SJCRH30 (cell line): ENCODE results near the gene BBS2. TPM values are rescaled to one million over a fixed set of nuclear protein-coding genes. Genes with fewer than 3 reads are reported as not detected.

Source experiments
- DNase-seq, 2 experiments: peaks; one replicate each; pipeline ENCODE4 v3.0.0-alpha.2; 2015 to 2020
- H3K27ac ChIP-seq: fragments of 250-450 bp; sonication (Bioruptor Pico); 2 replicates; pipeline ENCODE4 v1.5.1; 2020; ENCODE audit warnings: mild to moderate bottlenecking, moderate library complexity
- H3K27me3 ChIP-seq: fragments of 250-450 bp; sonication (Bioruptor Pico); 2 replicates; pipeline ENCODE4 v1.5.1; 2020; ENCODE audit warnings: mild to moderate bottlenecking, moderate library complexity
- H3K36me3 ChIP-seq: fragments of 250-450 bp; sonication (Bioruptor Pico); 2 replicates; pipeline ENCODE4 v1.5.1; 2020; ENCODE audit warnings: mild to moderate bottlenecking, moderate library complexity
- H3K4me1 ChIP-seq: fragments of 250-450 bp; sonication (Bioruptor Pico); 2 replicates; pipeline ENCODE4 v1.5.1; 2020; ENCODE audit warnings: mild to moderate bottlenecking, moderate library complexity
- H3K4me3 ChIP-seq: fragments of 250-450 bp; sonication (Bioruptor Pico); 2 replicates; pipeline ENCODE4 v1.5.1; 2020; ENCODE audit warnings: mild to moderate bottlenecking, moderate library complexity
- H3K9me3 ChIP-seq: fragments of 250-450 bp; sonication (Bioruptor Pico); replicated peaks from 2 replicates; pipeline ENCODE4 v1.5.1; 2020; ENCODE audit warnings: mild to moderate bottlenecking, moderate library complexity
- total RNA-seq: library from RNA; depleted of rRNA; stranded (reverse); fragments of >200 nt; shearing (Covaris generic); gene quantifications from 2 replicates; pipeline ENCODE4 v1.2.3, GENCODE V29; 2014

BBS2 gene
- total RNA-seq, 1 experiment from 2014 or later = 11.7 TPM

- Histone ChIP-seq H3K27me3 (no peaks in the 10 kb centered on the region), H3K9me3 (no peaks in the 10 kb centered on the region), H3K4me1 (no peaks in the 10 kb centered on the region), H3K36me3 (peaks cover 87% of the 10 kb centered on the region), H3K4me3 (no peak overlapping the region), H3K27ac (no peak overlapping the region)
- DNase-seq = no peak
Measured at GRCh38 chr16:56475201-56475600, 44.6 kb downstream of the BBS2 start.

GRCh38 chr16:56470666-56471065 lies 49.2 kb downstream of the BBS2 start:
- no peak for DNase-seq
- H3K27me3 ChIP-seq = no peaks in the 10 kb centered on the region
- H3K27ac ChIP-seq = no peak overlapping the region
- H3K4me3 ChIP-seq = no peak overlapping the region
- no peaks in the 10 kb centered on the region for H3K9me3 ChIP-seq
- H3K4me1 ChIP-seq = no peaks in the 10 kb centered on the region
- peaks cover 88% of the 10 kb centered on the region for H3K36me3 ChIP-seq

- peaks cover 88% of the 10 kb centered on the region for H3K36me3 ChIP-seq
- no peaks in the 10 kb centered on the region for H3K27me3 ChIP-seq
- H3K4me3 ChIP-seq = no peak overlapping the region
- no peaks in the 10 kb centered on the region for H3K4me1 ChIP-seq
- no peak overlapping the region for H3K27ac ChIP-seq
- no peak for DNase-seq
- H3K9me3 ChIP-seq = no peaks in the 10 kb centered on the region
Measured at GRCh38 chr16:56470232-56470631, 49.6 kb downstream of the BBS2 start.

- no peak overlapping the region for H3K27ac ChIP-seq
- H3K9me3 ChIP-seq = no peaks in the 10 kb centered on the region
- peaks cover 87% of the 10 kb centered on the region for H3K36me3 ChIP-seq
- no peak for DNase-seq
- H3K4me3 ChIP-seq = no peak overlapping the region
- no peaks in the 10 kb centered on the region for H3K4me1 ChIP-seq
- H3K27me3 ChIP-seq = no peaks in the 10 kb centered on the region
Measured at GRCh38 chr16:56469748-56470147, 50.1 kb downstream of the BBS2 start.

- peaks cover 89% of the 10 kb centered on the region for H3K36me3 ChIP-seq
- DNase-seq = no peak
- no peak overlapping the region for H3K27ac ChIP-seq
- H3K9me3 ChIP-seq = no peaks in the 10 kb centered on the region
- no peaks in the 10 kb centered on the region for H3K27me3 ChIP-seq
- no peak overlapping the region for H3K4me3 ChIP-seq
- H3K4me1 ChIP-seq = no peaks in the 10 kb centered on the region
Measured at GRCh38 chr16:56468800-56469199, 51.0 kb downstream of the BBS2 start.

GRCh38 chr16:56466344-56466743 lies 53.5 kb downstream of the BBS2 start:
- Histone ChIP-seq H3K27me3 (no peaks in the 10 kb centered on the region), H3K27ac (no peak overlapping the region), H3K36me3 (peaks cover 87% of the 10 kb centered on the region), H3K9me3 (no peaks in the 10 kb centered on the region), H3K4me3 (no peak overlapping the region), H3K4me1 (no peaks in the 10 kb centered on the region)
- no peak for DNase-seq

- no peak for DNase-seq
- no peak overlapping the region for H3K27ac ChIP-seq
- H3K9me3 ChIP-seq = no peaks in the 10 kb centered on the region
- peaks cover 90% of the 10 kb centered on the region for H3K36me3 ChIP-seq
- no peaks in the 10 kb centered on the region for H3K4me1 ChIP-seq
- no peaks in the 10 kb centered on the region for H3K27me3 ChIP-seq
- H3K4me3 ChIP-seq = no peak overlapping the region
Measured at GRCh38 chr16:56463153-56463552, 56.7 kb downstream of the BBS2 start.

- H3K4me3 ChIP-seq = no peak overlapping the region
- DNase-seq = no peak
- H3K9me3 ChIP-seq = no peaks in the 10 kb centered on the region
- H3K4me1 ChIP-seq = no peaks in the 10 kb centered on the region
- no peaks in the 10 kb centered on the region for H3K27me3 ChIP-seq
- H3K27ac ChIP-seq = no peak overlapping the region
- H3K36me3 ChIP-seq = peaks cover 86% of the 10 kb centered on the region
Measured at GRCh38 chr16:56462064-56462796, 57.6 kb downstream of the BBS2 start.

GRCh38 chr16:56460101-56460500 lies 59.7 kb downstream of the BBS2 start:
- no peaks in the 10 kb centered on the region for H3K4me1 ChIP-seq
- H3K27ac ChIP-seq = no peak overlapping the region
- no peak overlapping the region for H3K4me3 ChIP-seq
- H3K27me3 ChIP-seq = no peaks in the 10 kb centered on the region
- peaks cover 84% of the 10 kb centered on the region for H3K36me3 ChIP-seq
- no peak for DNase-seq
- no peaks in the 10 kb centered on the region for H3K9me3 ChIP-seq

- Histone ChIP-seq H3K4me1 (no peaks in the 10 kb centered on the region), H3K9me3 (no peaks in the 10 kb centered on the region), H3K27ac (no peak overlapping the region), H3K4me3 (no peak overlapping the region), H3K36me3 (peaks cover 84% of the 10 kb centered on the region), H3K27me3 (no peaks in the 10 kb centered on the region)
- DNase-seq = no peak
Measured at GRCh38 chr16:56457927-56458470, 61.8 kb downstream of the BBS2 start.

GRCh38 chr16:56451753-56452689 lies 67.8 kb downstream of the BBS2 start:
- Histone ChIP-seq H3K9me3 (no peaks in the 10 kb centered on the region), H3K27me3 (no peaks in the 10 kb centered on the region), H3K36me3 (peaks cover 40% of the 10 kb centered on the region), H3K4me3 (peak overlapping the region; percentile 82), H3K4me1 (peaks cover 9% of the 10 kb centered on the region; the same call in 1 of the 2 replicates), H3K27ac (peak overlapping the region; percentile 83)
- peak; percentile 63 to 72 for DNase-seq

GRCh38 chr16:56450986-56451752 lies 68.7 kb downstream of the BBS2 start, which contains the start of the genes NUDT21 and OGFOD1:
TSS of gene NUDT21 (minus strand) at chr16:56451332. CDS start at chr16:56451202, 130 bp downstream.
TSS of gene OGFOD1 (plus strand) at chr16:56451554. CDS start at chr16:56451613, 59 bp downstream.
- peak; percentile 98 to 99 for DNase-seq
- Histone ChIP-seq H3K4me1 (peaks cover 9% of the 10 kb centered on the region; the same call in 1 of the 2 replicates), H3K9me3 (no peaks in the 10 kb centered on the region), H3K27ac (peak within 1 kb of the TSS; percentile 83), H3K36me3 (peaks cover 41% of the 10 kb centered on the region), H3K27me3 (no peaks in the 10 kb centered on the region), H3K4me3 (peak within 1 kb of the TSS; percentile 82)

- H3K4me1 ChIP-seq = peaks cover 9% of the 10 kb centered on the region; the same call in 1 of the 2 replicates
- H3K36me3 ChIP-seq = peaks cover 42% of the 10 kb centered on the region
- no peaks in the 10 kb centered on the region for H3K9me3 ChIP-seq
- peak overlapping the region; percentile 83 for H3K27ac ChIP-seq
- peak; percentile 14 to 26 for DNase-seq
- H3K4me3 ChIP-seq = peak overlapping the region; percentile 82
- H3K27me3 ChIP-seq = no peaks in the 10 kb centered on the region
Measured at GRCh38 chr16:56450275-56450985, 69.4 kb downstream of the BBS2 start.

GRCh38 chr16:56448005-56448404 lies 71.8 kb downstream of the BBS2 start:
- H3K27me3 ChIP-seq = no peaks in the 10 kb centered on the region
- H3K36me3 ChIP-seq = peaks cover 45% of the 10 kb centered on the region
- no peaks in the 10 kb centered on the region for H3K9me3 ChIP-seq
- no peak overlapping the region for H3K4me3 ChIP-seq
- peaks cover 9% of the 10 kb centered on the region; the same call in 1 of the 2 replicates for H3K4me1 ChIP-seq
- no peak for DNase-seq
- no peak overlapping the region for H3K27ac ChIP-seq
